Lower lobe of right lung (tissue), 2 donors: Measurements from ENCODE around the gene ADAM12. TPM values are rescaled to one million over a fixed set of nuclear protein-coding genes. Genes with fewer than 3 reads are reported as not detected.

ENCODE experiments used
- ATAC-seq, 2 donors: fragments of 200-7000 bp; cut with Tn5 transposase; one replicate each; pipeline ENCODE4 v1.9.1; 2020 to 2022; ENCODE audit warnings: mild to moderate bottlenecking in 2 of 2, moderate library complexity in 2 of 2
- DNase-seq: peaks from one replicate; pipeline ENCODE4 v3.0.0-alpha.2; 2020
- H3K27ac ChIP-seq: fragments of 200-600 bp; one replicate; pipeline ENCODE4 v1.8.0; 2022
- H3K27me3 ChIP-seq: fragments of 200-600 bp; one replicate; pipeline ENCODE4 v1.8.0; 2022; ENCODE audit warnings: low read depth
- H3K36me3 ChIP-seq: fragments of 200-600 bp; one replicate; pipeline ENCODE4 v1.8.0; 2022; ENCODE audit warnings: mild to moderate bottlenecking
- H3K4me1 ChIP-seq: fragments of 200-600 bp; one replicate; pipeline ENCODE4 v1.8.0; 2022
- H3K4me3 ChIP-seq: fragments of 200-600 bp; one replicate; pipeline ENCODE4 v1.8.0; 2022; ENCODE audit warnings: mild to moderate bottlenecking
- H3K9me3 ChIP-seq: fragments of 200-600 bp; one replicate; pipeline ENCODE4 v1.8.0; 2022
- CTCF ChIP-seq: fragments of 200-600 bp; IDR thresholded peaks from one replicate; pipeline ENCODE4 v1.8.0; 2022; ENCODE audit warnings: antibody characterized with exemption, mild to moderate bottlenecking
- intact Hi-C: fragments of 100-400 bp; cut with DNase I; formaldehyde crosslinking; loops from one replicate; pipeline ENCODE4 v1.11.0; 2022
- total RNA-seq: library from RNA; stranded (reverse); fragmentation: NEBNext Ultra II Directional; extraction: Animal tissue kit (Norgen Biotek cat#: 25700); gene quantifications from one replicate; pipeline ENCODE4 v1.2.1, GENCODE V29; 2021
- donor health status: DM: no; HTN: yes; CAD: no; lungs with severe emphysema.

ADAM12 gene
- total RNA-seq, 1 donor from 2014 or later: 0.92 TPM

DNA sequence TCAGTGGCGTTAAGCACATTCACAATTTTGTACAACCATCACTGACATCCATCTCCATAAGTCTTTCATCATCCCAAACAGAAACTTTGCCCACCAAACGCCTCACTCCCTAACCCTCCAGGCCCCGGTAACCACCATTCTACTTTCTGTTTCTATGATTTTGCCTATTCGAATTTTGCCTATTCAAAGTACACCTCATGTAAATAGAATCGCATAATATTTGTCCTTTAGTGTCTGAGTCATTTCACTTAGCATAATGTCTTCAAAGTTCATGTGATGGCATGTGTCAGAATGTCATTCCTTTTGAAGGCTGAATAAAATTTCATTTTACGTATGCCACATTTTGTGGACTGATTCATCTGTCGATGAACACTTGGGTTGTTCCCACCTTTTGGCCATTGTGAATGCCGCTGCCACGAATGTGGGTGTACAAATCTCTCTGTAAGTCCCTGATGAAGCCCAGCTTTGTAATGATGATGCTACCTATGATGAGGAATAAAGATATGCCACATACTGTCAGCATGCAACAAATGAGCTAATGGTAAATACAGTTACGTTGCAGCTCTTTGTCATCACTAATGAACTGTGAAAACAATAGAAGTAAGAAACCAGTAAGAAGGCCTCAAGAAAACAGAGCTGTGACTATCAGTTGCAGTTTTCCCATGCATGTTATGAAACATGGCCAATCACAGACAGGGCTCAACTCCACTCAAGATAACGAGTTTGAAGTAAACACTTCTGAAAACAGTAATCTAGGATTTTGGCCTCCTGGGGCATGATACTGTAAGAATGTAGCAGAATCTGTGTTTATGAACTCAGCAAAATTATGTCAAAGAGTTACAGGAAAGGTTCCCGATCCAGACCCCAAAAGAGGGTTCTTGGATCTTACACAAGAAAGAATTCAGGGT, 120.0 kb downstream of the ADAM12 start:
- ATAC-seq: no peak

GRCh38 chr10:126264102-126265018, 123.9 kb downstream of the ADAM12 start:
- no peak overlapping the region for H3K27ac ChIP-seq
- DNase-seq: no peak
- no peak overlapping the region for H3K4me3 ChIP-seq

More for the DNA sequence above, 120.0 kb downstream of the ADAM12 start:
- DNase-seq: no peak
- Histone ChIP-seq H3K4me3 (no peak overlapping the region), H3K27me3 (no peaks in the 10 kb centered on the region), H3K4me1 (no peaks in the 10 kb centered on the region), H3K9me3 (no peaks in the 10 kb centered on the region), H3K27ac (no peak overlapping the region), H3K36me3 (no peaks in the 10 kb centered on the region)
- no peak for TF ChIP-seq CTCF
- intact Hi-C loops: no loop called here

DNA sequence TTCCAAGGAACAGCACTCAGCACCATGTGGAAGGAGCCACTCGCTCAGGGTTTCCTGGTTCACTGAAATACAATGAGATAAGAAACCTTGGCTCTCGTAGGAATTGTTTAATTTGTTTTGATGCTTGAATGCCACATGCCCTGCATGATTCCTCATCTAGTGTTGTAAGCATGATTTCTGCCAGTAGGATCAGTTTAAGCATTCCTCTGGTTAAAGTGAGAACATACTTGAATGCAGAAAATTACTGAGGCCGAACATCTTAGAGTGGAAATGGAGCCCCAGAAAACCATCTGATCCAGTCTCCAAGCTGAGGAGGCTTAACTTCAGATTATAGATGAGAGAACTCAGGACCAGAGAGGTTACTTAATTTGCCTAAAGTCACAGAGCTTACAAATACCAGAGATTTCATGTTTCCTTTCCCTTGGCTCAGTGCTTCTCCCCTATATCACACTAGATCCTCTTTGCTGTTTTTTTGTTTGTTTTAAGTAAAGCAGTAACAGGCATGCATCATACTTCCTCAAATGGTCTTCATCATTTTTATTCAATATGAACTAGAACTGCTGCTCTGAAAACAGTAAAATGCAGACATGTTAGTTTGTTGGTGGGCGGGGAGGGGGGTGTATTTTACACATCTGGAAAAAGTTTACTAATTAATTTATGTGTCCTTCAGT, 125.1 kb downstream of the ADAM12 start:
- Histone ChIP-seq H3K36me3 (no peaks in the 10 kb centered on the region), H3K27me3 (no peaks in the 10 kb centered on the region), H3K9me3 (no peaks in the 10 kb centered on the region), H3K27ac (no peak overlapping the region), H3K4me3 (no peak overlapping the region), H3K4me1 (no peaks in the 10 kb centered on the region)
- TF ChIP-seq CTCF: no peak
- DNase-seq (no peak), ATAC-seq (no peak)
- intact Hi-C loops: no loop called here

More at GRCh38 chr10:126264102-126265018, 123.9 kb downstream of the ADAM12 start:
- intact Hi-C loops: no loop called here
- no peaks in the 10 kb centered on the region for H3K36me3 ChIP-seq
- H3K4me1 ChIP-seq: no peaks in the 10 kb centered on the region
- no peak for ATAC-seq
- H3K27me3 ChIP-seq: no peaks in the 10 kb centered on the region
- TF ChIP-seq CTCF: no peak
- H3K9me3 ChIP-seq: no peaks in the 10 kb centered on the region

- Histone ChIP-seq H3K4me3 (no peak overlapping the region), H3K4me1 (no peaks in the 10 kb centered on the region), H3K27me3 (no peaks in the 10 kb centered on the region), H3K27ac (no peak overlapping the region), H3K36me3 (no peaks in the 10 kb centered on the region), H3K9me3 (no peaks in the 10 kb centered on the region)
- no peak for TF ChIP-seq CTCF
- ATAC-seq (no peak), DNase-seq (no peak)
- intact Hi-C loops: no loop called here
These were observed 125.9 kb downstream of the ADAM12 start for GRCh38 chr10:126262233-126262838.
